Erythroblast (primary cell): ENCODE results near the gene METRN.

Source experiments
- GATA1 ChIP-seq: IDR thresholded peaks from 2 replicates; pipeline ENCODE4 v1.6.1; 2011; ENCODE audit warnings: low read depth, mild to moderate bottlenecking, control low read depth, low read length, moderate library complexity
- POLR2A ChIP-seq: IDR thresholded peaks from 2 replicates; pipeline ENCODE4 v1.6.1; 2011; ENCODE audit warnings: mild to moderate bottlenecking, low read length

DNA sequence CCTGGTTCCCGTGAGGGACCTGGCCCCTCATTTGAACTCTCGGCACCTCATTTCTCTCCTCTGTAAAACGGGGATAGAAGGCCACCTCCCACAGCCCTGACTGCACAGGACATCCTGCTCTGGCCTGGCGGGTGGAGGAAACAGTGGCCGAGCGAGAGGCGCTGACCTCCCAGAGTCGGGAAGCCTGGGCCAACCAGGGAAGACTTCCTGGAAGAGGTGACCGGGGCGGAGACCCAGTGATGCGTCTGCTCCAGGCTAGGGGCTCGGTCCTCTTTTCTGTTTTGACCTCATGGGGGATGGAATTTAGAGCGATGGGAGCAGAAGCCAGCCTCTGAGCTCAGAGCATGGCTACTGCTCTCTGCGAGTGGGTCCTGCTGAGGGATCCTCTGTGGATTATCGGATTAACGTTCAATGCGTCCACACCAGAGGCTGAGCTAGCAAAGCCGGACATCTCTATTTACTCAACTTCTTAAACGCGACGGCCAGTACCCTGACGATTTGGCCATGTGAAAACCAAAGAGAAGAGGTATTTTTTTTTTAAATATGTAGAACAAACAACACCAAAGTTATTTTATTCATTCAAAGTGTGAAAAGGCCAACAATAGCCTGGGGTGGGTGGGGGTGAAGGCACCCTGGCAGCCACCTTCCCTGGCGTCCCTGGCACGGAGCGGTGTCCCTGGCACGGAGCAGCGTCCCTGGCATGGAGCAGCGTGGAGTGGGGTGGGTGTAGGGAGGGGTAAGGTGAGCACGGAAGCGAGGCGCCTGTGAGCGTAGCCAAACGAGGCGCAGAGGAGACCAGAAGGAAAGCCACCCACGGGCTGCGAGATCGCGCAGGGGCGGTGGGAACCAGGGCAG is 36.5 kb downstream of the METRN start:
- TF ChIP-seq POLR2A: no peak
- no peak for TF ChIP-seq GATA1
